OCI-LY3 (cell line): ENCODE measurements around the gene BMI1.

Experiments
- CTCF ChIP-seq: fragments of 200-600, 300-600 bp; sonication (generic); IDR thresholded peaks from 2 replicates; pipeline ENCODE4 v1.5.1; 2014; ENCODE audit warnings: antibody characterized with exemption, low read length, low read depth
- EZH2phosphoT487 ChIP-seq: fragments of 200-600 bp; shearing (Covaris generic); IDR thresholded peaks from 2 replicates; pipeline ENCODE4 v1.6.1; 2018; ENCODE audit warnings: antibody characterized with exemption, mixed run types, low read depth

DNA sequence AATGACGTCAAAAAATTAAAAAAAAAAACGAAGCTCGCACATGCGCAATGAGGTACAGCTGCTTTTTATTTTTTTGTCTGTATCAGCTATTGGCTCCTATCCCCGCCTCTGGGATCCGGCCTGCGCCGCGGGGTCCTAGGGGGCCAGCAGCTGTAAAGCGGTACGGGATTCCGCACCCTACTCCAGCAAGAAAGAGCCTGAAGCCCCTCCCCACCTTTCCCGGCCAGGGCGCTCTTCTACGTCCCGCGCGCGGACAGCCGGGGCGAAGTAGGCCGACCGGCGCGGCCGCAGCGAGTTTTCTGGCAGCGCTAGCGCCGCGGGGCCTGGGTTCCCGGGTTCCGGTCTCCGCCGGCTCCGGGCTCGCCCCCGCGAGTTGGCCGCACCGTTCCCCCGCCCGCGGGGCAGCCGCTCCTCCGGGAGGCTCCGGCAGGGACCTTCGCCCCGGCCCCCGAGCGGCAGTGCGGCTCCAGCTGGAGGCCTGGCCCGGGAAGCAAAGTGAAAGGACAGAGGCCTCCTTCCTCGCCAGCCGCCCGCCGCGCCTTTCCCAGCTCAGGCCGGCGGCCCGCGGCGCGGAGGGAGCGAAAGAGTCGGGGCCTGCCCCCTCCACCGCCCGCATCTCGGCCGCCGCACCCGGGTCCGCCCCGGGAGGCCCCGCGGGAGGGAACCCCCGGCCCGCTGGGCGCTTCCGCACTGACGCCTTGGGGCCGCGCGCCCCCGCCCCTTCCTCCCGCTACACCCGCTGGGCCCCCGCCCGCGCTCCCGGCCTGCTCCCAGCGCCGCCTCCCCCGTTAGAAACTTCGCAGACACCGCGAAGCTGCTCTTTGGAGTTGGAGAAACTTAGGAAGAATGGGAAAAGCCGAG, 19.7 kb downstream of the BMI1 start:
- no peak for TF ChIP-seq CTCF
- TF ChIP-seq EZH2phosphoT487, result no peak
